Activated CD8-positive, alpha-beta T cell treated with anti-CD3 and anti-CD28 coated beads for 36 hours (primary cell): ENCODE measurements around the gene CEP295NL. TPM values are rescaled to one million over a fixed set of nuclear protein-coding genes. Genes with fewer than 3 reads are reported as not detected.

Experiments
- ATAC-seq: fragments of 200-7000 bp; cut with Tn5 transposase; one replicate; pipeline ENCODE4 v1.10.0; 2021; ENCODE audit warnings: mild to moderate bottlenecking, moderate library complexity
- CTCF ChIA-PET: fragments of 350-600 bp; sonication (Branson Sonifier 250); formaldehyde crosslinking; loops from one replicate; lab custom pipeline; 2021; ENCODE audit warnings: antibody characterized with exemption; lab: Charles Lee
- POLR2A ChIA-PET: fragments of 350-600 bp; sonication (Branson Sonifier 250); formaldehyde crosslinking; loops from one replicate; lab custom pipeline; 2021; ENCODE audit warnings: antibody characterized with exemption; lab: Charles Lee
- DNase-seq: peaks from one replicate; pipeline ENCODE4 v3.0.0-alpha.2; 2020
- H3K27ac Mint-ChIP-seq: one replicate; pipeline ENCODE4 v1.8.0; 2021; ENCODE audit warnings: mild to moderate bottlenecking, mixed read lengths
- H3K27me3 Mint-ChIP-seq: one replicate; pipeline ENCODE4 v1.8.0; 2021; ENCODE audit warnings: mixed read lengths
- H3K36me3 Mint-ChIP-seq: one replicate; pipeline ENCODE4 v1.8.0; 2021; ENCODE audit warnings: low read depth, mixed read lengths
- H3K4me1 Mint-ChIP-seq: one replicate; pipeline ENCODE4 v1.8.0; 2021; ENCODE audit warnings: low read depth, mixed read lengths
- H3K4me3 Mint-ChIP-seq: one replicate; pipeline ENCODE4 v1.8.0; 2021; ENCODE audit warnings: mild to moderate bottlenecking, moderate library complexity, mixed read lengths
- H3K9me3 Mint-ChIP-seq: one replicate; pipeline ENCODE4 v1.8.0; 2021; ENCODE audit warnings: mixed read lengths
- intact Hi-C: fragments of 100-400 bp; cut with micrococcal nuclease; formaldehyde crosslinking; loops from one replicate; pipeline ENCODE4 v1.10.0; 2022
- total RNA-seq, 2 experiments: library from RNA; stranded (reverse); gene quantifications; one replicate each; pipeline ENCODE4 v1.2.3, GENCODE V29; 2021
- TF ChIP-seq, protein P1 (sequence below): fragments of 200-600 bp; IDR thresholded peaks from one replicate; pipeline ENCODE4 v1.8.0; 2022; ENCODE audit warnings: antibody characterized with exemption, mild to moderate bottlenecking

CEP295NL gene
- total RNA-seq, 2 experiments from 2014 or later, result 0.18 TPM; not detected in 1

DNA sequence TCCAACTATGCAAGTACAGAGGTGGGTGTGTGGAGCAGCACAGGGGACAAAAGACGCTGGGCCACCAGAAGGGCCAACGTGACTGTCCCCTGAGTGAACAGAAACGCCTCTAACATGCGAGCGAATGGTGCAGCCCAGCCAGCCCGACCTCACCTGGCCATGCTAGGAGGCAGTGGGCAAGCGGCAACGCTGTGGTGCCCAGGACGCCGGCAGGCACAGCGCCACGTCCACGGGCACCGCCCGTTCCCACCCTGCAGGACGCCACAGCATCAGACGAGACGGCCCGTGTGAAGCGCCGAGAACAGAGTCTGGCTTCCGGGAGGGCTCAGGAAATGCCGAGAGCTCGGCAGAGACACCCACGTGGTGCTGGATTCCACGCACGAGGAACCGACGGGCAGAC lies 2.2 kb downstream of the CEP295NL start:
- POLR2A ChIA-PET, result no interaction called here
- Mint-ChIP-seq H3K4me1 (peaks cover 14% of the 10 kb centered on the region), H3K36me3 (no peaks in the 10 kb centered on the region), H3K9me3 (no peaks in the 10 kb centered on the region), H3K4me3 (no peak overlapping the region), H3K27ac (no peak overlapping the region), H3K27me3 (no peaks in the 10 kb centered on the region)
- DNase-seq (no peak), ATAC-seq (no peak)
- intact Hi-C loops, result no loop called here
- TF ChIP-seq, protein P1, sequence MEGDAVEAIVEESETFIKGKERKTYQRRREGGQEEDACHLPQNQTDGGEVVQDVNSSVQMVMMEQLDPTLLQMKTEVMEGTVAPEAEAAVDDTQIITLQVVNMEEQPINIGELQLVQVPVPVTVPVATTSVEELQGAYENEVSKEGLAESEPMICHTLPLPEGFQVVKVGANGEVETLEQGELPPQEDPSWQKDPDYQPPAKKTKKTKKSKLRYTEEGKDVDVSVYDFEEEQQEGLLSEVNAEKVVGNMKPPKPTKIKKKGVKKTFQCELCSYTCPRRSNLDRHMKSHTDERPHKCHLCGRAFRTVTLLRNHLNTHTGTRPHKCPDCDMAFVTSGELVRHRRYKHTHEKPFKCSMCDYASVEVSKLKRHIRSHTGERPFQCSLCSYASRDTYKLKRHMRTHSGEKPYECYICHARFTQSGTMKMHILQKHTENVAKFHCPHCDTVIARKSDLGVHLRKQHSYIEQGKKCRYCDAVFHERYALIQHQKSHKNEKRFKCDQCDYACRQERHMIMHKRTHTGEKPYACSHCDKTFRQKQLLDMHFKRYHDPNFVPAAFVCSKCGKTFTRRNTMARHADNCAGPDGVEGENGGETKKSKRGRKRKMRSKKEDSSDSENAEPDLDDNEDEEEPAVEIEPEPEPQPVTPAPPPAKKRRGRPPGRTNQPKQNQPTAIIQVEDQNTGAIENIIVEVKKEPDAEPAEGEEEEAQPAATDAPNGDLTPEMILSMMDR, result no peak
- CTCF ChIA-PET, result no interaction called here

DNA sequence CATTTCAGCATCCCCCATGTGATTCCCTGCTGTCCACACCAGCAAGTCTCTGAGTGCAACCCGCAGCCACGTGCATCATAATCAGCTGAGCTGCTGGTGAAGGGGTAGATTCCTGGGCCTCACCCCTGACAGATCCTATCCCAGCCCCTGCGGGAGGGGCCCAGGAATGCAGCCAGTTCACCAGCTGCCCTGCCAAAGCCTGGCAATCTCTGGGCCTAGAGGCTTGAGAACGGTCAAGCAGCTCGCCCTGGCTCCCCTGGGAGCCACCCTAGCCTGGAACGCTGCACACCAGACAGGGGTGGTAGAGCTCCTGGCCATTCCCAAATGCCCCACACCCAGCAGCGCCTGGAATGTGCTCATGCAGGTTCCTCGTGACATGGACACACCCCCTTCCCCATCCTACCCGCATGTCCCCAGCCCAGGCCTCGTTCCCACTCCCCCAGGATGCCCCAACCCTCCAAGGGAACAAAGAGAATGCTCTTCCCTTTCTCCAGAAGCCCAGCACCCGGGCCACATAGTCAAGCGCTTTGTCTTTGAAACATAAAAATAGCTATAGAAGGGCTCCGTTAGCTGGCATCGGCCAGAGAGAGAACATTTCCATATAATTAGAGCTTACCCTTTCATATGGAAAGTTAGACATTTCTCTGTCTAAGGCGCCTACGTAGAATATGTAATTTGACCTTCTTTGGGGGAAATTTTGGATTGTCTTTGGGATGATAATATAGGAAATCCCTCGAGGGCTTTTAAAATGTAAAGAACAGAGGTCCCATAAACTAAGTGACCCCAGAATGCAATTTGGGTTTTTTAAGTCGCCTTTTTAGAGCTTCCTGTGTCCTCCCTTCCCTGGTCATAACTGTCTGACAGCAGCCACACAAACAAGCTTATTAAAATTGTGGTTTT lies 3.4 kb downstream of the CEP295NL start:
- ChIA-PET CTCF (interaction anchor here (1.1 kb wide), 1 partner anchor 15 kb away, joined by 3 read pairs; no protein-coding TSS in a partner anchor), POLR2A (no interaction called here)
- Mint-ChIP-seq H3K27me3 (no peaks in the 10 kb centered on the region), H3K4me1 (peaks cover 14% of the 10 kb centered on the region), H3K27ac (no peak overlapping the region), H3K36me3 (no peaks in the 10 kb centered on the region), H3K9me3 (no peaks in the 10 kb centered on the region), H3K4me3 (no peak overlapping the region)
- DNase-seq, result no peak
- intact Hi-C loops, result no loop called here
- no peak for ATAC-seq
- TF ChIP-seq, protein P1, result no peak

DNA sequence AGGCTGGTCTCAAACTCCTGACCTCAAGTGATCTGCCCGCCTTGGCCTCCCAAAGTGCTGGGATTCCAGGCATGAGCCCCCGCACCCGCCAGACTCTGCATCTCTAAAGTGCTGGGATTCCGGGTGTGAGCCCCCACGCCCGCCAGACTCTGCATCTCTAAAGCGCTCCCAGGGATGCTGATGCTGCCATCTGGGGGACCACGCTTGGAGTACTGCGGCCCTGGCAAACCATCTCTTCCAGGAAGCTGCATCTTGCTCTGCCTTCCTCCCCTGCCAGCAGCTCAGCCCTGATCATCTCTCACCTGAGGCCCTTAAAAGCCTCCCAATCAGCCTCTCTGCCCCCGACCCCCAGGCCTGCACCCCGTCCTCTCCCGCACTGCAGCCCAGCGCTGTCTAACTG lies 4.1 kb downstream of the CEP295NL start:
- ChIA-PET CTCF (interaction anchor here (1.1 kb wide), 1 partner anchor 16 kb away, joined by 3 read pairs; no protein-coding TSS in a partner anchor), POLR2A (interaction anchor here (1.1 kb wide), 1 partner anchor 12 kb away, joined by 4 read pairs; no protein-coding TSS in a partner anchor)
- DNase-seq, result no peak
- TF ChIP-seq, protein P1, result no peak
- H3K36me3 Mint-ChIP-seq, result no peaks in the 10 kb centered on the region
- intact Hi-C loops, result no loop called here
- peaks cover 14% of the 10 kb centered on the region for H3K4me1 Mint-ChIP-seq
- no peaks in the 10 kb centered on the region for H3K9me3 Mint-ChIP-seq
- no peaks in the 10 kb centered on the region for H3K27me3 Mint-ChIP-seq
- no peak for ATAC-seq
- H3K27ac Mint-ChIP-seq, result no peak overlapping the region
- H3K4me3 Mint-ChIP-seq, result no peak overlapping the region

DNA sequence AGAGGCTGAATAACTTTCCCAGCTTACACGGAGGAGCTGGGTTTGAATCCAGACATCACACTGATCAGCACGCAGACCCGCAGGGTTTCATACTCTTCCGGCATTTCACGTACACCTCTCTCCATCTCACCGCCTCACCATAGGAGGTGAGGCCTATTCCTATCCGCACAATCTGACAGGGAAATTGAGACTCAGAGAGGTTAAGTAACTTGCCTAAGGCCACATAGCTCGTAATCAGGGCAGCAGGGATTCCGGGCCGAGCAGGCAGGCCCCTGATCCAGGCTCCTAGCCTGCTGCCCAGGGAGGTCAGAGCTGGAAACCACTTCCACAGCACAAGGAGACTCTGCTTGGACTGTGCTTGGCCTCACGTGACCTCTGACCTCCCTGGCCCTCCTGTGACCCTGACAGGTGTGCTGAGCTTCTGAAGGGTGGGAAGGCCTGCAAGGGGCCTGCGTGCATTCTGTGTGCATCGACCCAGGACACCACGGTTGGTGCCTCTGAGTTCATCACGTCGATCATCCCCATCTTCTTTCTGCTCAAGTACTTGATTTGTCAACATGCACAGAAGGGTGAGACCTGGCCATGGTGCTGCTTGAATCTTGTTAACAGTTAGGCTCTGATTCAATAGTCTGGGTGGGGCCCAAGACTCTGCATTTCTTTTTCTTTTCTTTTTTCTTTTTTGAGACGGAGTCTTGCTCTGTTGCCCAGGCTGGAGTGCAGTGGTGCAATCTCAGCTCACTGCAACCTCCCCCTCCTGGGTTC lies 4.7 kb downstream of the CEP295NL start:
- POLR2A ChIA-PET, result interaction anchor here (1.1 kb wide), 1 partner anchor 11 kb away, joined by 4 read pairs; no protein-coding TSS in a partner anchor

More for the DNA sequence above, 4.7 kb downstream of the CEP295NL start:
- CTCF ChIA-PET, result interaction anchor here (1.3 kb wide), 1 partner anchor 32 kb away, joined by 4 read pairs; no protein-coding TSS in a partner anchor
- no peak for ATAC-seq
- Mint-ChIP-seq H3K9me3 (no peaks in the 10 kb centered on the region), H3K27me3 (no peaks in the 10 kb centered on the region), H3K4me3 (no peak overlapping the region), H3K27ac (no peak overlapping the region), H3K36me3 (no peaks in the 10 kb centered on the region), H3K4me1 (peaks cover 8% of the 10 kb centered on the region)
- intact Hi-C loops, result no loop called here
- DNase-seq, result no peak
- TF ChIP-seq, protein P1, result no peak
